ENCODE measurements around the gene MS4A10. TPM values are rescaled to one million over a fixed set of nuclear protein-coding genes. Genes with fewer than 3 reads are reported as not detected.

MS4A10 gene
- total and polyA plus RNA-seq, 2 experiments from 2014 or later: not detected

DNA sequence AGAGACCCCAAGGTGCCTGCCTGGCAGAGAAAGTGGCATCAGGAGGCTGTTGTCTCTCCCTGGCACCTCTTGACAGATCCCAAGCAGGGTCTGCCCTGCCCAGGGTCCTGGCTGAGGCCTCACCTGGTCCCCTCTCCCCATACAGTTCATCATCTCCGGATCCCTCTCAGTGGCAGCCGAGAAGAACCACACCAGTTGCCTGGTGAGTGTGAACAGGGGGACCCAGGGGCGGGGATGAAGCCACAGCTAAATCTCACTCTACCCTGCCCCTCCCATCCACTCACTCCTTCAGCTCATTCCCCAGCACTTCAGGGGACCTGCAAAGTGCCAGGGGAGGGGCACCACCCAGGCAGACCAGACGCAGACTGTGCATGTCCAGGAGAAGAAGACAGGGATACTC, 14.0 kb upstream of the MS4A10 start:
- Histone ChIP-seq H3K27me3 (ENCODE audit: insufficient read depth) (peaks cover 17% of the 10 kb centered on the region; the same call in 1 of the 2 replicates), H3K27ac (ENCODE audit: low read depth) (no peak overlapping the region), H3K9me2 (ENCODE audit: insufficient read depth) (no peaks in the 10 kb centered on the region; the same call in 1 of the 2 replicates), H3K36me3 (ENCODE audit: insufficient read depth) (no peaks in the 10 kb centered on the region), H4K20me1 (replicated peaks; ENCODE audit: insufficient read depth) (no peaks in the 10 kb centered on the region), H2AFZ (no peak overlapping the region), H3K79me2 (replicated peaks; ENCODE audit: insufficient read depth) (no peaks in the 10 kb centered on the region), H3K4me1 (ENCODE audit: insufficient read depth) (no peaks in the 10 kb centered on the region), H3K4me2 (no peak overlapping the region), H3K4me3 (no peak overlapping the region), H3F3A (replicated peaks; ENCODE audit: low read depth) (no peaks in the 10 kb centered on the region)
- H3K27me3 Mint-ChIP-seq (ENCODE audit: insufficient read depth, low read depth, poor library complexity): peaks cover 18% of the 10 kb centered on the region
- no peak overlapping the region for H3K4me3 Mint-ChIP-seq
- TF ChIP-seq EZH2phosphoT487 (IDR thresholded peaks at IDR 0.05; ENCODE audit: unreplicated experiment) (no peak), CREB1 (CRISPR knock-in tag; IDR thresholded peaks at IDR 0.05; ENCODE audit: low read depth) (no peak), EZH2 (IDR thresholded peaks at IDR 0.05; ENCODE audit: low read depth, unreplicated experiment) (no peak), ZNF331 (CRISPR knock-in tag; IDR thresholded peaks at IDR 0.05; ENCODE audit: low read depth) (no peak), ETS1 (IDR thresholded peaks at IDR 0.05) (no peak), NANOG (IDR thresholded peaks at IDR 0.05; ENCODE audit: borderline replicate concordance) (no peak), ZNF114 (CRISPR knock-in tag; IDR thresholded peaks at IDR 0.05) (no peak), STAT1 (IDR thresholded peaks at IDR 0.05; ENCODE audit: unreplicated experiment) (no peak)
- TF ChIP-seq, protein P1, sequence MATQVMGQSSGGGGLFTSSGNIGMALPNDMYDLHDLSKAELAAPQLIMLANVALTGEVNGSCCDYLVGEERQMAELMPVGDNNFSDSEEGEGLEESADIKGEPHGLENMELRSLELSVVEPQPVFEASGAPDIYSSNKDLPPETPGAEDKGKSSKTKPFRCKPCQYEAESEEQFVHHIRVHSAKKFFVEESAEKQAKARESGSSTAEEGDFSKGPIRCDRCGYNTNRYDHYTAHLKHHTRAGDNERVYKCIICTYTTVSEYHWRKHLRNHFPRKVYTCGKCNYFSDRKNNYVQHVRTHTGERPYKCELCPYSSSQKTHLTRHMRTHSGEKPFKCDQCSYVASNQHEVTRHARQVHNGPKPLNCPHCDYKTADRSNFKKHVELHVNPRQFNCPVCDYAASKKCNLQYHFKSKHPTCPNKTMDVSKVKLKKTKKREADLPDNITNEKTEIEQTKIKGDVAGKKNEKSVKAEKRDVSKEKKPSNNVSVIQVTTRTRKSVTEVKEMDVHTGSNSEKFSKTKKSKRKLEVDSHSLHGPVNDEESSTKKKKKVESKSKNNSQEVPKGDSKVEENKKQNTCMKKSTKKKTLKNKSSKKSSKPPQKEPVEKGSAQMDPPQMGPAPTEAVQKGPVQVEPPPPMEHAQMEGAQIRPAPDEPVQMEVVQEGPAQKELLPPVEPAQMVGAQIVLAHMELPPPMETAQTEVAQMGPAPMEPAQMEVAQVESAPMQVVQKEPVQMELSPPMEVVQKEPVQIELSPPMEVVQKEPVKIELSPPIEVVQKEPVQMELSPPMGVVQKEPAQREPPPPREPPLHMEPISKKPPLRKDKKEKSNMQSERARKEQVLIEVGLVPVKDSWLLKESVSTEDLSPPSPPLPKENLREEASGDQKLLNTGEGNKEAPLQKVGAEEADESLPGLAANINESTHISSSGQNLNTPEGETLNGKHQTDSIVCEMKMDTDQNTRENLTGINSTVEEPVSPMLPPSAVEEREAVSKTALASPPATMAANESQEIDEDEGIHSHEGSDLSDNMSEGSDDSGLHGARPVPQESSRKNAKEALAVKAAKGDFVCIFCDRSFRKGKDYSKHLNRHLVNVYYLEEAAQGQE (IDR thresholded peaks at IDR 0.05; ENCODE audit: unreplicated experiment): no peak
- H3K36me3 Mint-ChIP-seq (ENCODE audit: low read depth): no peaks in the 10 kb centered on the region; the same call in 2 of the 3 replicates
- H3K9me3 Mint-ChIP-seq: peaks cover 7% of the 10 kb centered on the region
- no peak for DNase-seq (ENCODE audit: low spot score)
- peaks cover 8% of the 10 kb centered on the region; the same call in 2 of the 3 replicates for H3K4me1 Mint-ChIP-seq
- no peak for ATAC-seq
- no peak overlapping the region for H3K27ac Mint-ChIP-seq

GRCh38 chr11:60771879-60772525, 13.1 kb upstream of the MS4A10 start:
- Histone ChIP-seq H3K4me3 (no peak overlapping the region), H3K27ac (ENCODE audit: low read depth) (no peak overlapping the region), H3K79me2 (replicated peaks; ENCODE audit: insufficient read depth) (no peaks in the 10 kb centered on the region), H3K9me2 (ENCODE audit: insufficient read depth) (no peaks in the 10 kb centered on the region; the same call in 1 of the 2 replicates), H3K27me3 (ENCODE audit: insufficient read depth) (peaks cover 12% of the 10 kb centered on the region; the same call in 1 of the 2 replicates), H4K20me1 (replicated peaks; ENCODE audit: insufficient read depth) (no peaks in the 10 kb centered on the region), H3F3A (replicated peaks; ENCODE audit: low read depth) (no peaks in the 10 kb centered on the region), H3K36me3 (ENCODE audit: insufficient read depth) (no peaks in the 10 kb centered on the region), H3K4me2 (no peak overlapping the region), H2AFZ (no peak overlapping the region), H3K4me1 (ENCODE audit: insufficient read depth) (no peaks in the 10 kb centered on the region)
- H3K27me3 Mint-ChIP-seq (ENCODE audit: insufficient read depth, low read depth, poor library complexity): peaks cover 16% of the 10 kb centered on the region
- ATAC-seq (no peak), DNase-seq (ENCODE audit: low spot score) (no peak)
- H3K36me3 Mint-ChIP-seq (ENCODE audit: low read depth): no peaks in the 10 kb centered on the region; the same call in 2 of the 3 replicates
- H3K4me3 Mint-ChIP-seq: no peak overlapping the region
- H3K27ac Mint-ChIP-seq: no peak overlapping the region
- peaks cover 9% of the 10 kb centered on the region; the same call in 2 of the 3 replicates for H3K4me1 Mint-ChIP-seq
- peaks cover 4% of the 10 kb centered on the region for H3K9me3 Mint-ChIP-seq
- TF ChIP-seq, protein P2, sequence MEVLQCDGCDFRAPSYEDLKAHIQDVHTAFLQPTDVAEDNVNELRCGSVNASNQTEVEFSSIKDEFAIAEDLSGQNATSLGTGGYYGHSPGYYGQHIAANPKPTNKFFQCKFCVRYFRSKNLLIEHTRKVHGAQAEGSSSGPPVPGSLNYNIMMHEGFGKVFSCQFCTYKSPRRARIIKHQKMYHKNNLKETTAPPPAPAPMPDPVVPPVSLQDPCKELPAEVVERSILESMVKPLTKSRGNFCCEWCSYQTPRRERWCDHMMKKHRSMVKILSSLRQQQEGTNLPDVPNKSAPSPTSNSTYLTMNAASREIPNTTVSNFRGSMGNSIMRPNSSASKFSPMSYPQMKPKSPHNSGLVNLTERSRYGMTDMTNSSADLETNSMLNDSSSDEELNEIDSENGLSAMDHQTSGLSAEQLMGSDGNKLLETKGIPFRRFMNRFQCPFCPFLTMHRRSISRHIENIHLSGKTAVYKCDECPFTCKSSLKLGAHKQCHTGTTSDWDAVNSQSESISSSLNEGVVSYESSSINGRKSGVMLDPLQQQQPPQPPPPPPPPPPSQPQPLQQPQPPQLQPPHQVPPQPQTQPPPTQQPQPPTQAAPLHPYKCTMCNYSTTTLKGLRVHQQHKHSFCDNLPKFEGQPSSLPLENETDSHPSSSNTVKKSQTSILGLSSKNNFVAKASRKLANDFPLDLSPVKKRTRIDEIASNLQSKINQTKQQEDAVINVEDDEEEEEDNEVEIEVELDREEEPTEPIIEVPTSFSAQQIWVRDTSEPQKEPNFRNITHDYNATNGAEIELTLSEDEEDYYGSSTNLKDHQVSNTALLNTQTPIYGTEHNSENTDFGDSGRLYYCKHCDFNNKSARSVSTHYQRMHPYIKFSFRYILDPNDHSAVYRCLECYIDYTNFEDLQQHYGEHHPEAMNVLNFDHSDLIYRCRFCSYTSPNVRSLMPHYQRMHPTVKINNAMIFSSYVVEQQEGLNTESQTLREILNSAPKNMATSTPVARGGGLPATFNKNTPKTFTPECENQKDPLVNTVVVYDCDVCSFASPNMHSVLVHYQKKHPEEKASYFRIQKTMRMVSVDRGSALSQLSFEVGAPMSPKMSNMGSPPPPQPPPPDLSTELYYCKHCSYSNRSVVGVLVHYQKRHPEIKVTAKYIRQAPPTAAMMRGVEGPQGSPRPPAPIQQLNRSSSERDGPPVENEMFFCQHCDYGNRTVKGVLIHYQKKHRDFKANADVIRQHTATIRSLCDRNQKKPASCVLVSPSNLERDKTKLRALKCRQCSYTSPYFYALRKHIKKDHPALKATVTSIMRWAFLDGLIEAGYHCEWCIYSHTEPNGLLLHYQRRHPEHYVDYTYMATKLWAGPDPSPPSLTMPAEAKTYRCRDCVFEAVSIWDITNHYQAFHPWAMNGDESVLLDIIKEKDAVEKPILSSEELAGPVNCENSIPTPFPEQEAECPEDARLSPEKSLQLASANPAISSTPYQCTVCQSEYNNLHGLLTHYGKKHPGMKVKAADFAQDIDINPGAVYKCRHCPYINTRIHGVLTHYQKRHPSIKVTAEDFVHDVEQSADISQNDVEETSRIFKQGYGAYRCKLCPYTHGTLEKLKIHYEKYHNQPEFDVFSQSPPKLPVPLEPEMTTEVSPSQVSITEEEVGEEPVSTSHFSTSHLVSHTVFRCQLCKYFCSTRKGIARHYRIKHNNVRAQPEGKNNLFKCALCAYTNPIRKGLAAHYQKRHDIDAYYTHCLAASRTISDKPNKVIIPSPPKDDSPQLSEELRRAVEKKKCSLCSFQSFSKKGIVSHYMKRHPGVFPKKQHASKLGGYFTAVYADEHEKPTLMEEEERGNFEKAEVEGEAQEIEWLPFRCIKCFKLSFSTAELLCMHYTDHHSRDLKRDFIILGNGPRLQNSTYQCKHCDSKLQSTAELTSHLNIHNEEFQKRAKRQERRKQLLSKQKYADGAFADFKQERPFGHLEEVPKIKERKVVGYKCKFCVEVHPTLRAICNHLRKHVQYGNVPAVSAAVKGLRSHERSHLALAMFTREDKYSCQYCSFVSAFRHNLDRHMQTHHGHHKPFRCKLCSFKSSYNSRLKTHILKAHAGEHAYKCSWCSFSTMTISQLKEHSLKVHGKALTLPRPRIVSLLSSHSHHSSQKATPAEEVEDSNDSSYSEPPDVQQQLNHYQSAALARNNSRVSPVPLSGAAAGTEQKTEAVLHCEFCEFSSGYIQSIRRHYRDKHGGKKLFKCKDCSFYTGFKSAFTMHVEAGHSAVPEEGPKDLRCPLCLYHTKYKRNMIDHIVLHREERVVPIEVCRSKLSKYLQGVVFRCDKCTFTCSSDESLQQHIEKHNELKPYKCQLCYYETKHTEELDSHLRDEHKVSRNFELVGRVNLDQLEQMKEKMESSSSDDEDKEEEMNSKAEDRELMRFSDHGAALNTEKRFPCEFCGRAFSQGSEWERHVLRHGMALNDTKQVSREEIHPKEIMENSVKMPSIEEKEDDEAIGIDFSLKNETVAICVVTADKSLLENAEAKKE (CRISPR knock-in tag; IDR thresholded peaks at IDR 0.05): no peak
- no peak for TF ChIP-seq JUNB (IDR thresholded peaks at IDR 0.05; ENCODE audit: unreplicated experiment)
- TF ChIP-seq EZH2phosphoT487 (IDR thresholded peaks at IDR 0.05; ENCODE audit: unreplicated experiment): no peak
- TF ChIP-seq NANOG (IDR thresholded peaks at IDR 0.05; ENCODE audit: borderline replicate concordance): no peak

All from GM23338 (cell line).